GM12878 (cell line): ENCODE results near the gene KLHDC10. TPM values are rescaled to one million over a fixed set of nuclear protein-coding genes. Genes with fewer than 3 reads are reported as not detected.
"Not testable (repeated sequence)": the region's sequence is repeated elsewhere in the genome, so short reads cannot be mapped to it uniquely, and the experiment has no call there.

ENCODE experiments used
- ATAC-seq: fragments of 200-7000 bp; cut with Tn5 transposase; 3 replicates; pipeline ENCODE4 v1.9.1; 2020; ENCODE audit warnings: mild to moderate bottlenecking, moderate library complexity
- BruUV-seq: library from RNA; stranded (reverse); fragments of 400-500 nt; replicated peaks from 2 replicates; lab custom pipeline; 2021; lab: Mats Ljungman, UMichigan
- CTCF ChIA-PET: fragments of 300-600 bp; sonication (Branson Sonifier 250); formaldehyde crosslinking; extraction: SDS; loops from one replicate; lab custom pipeline; 2021; ENCODE audit warnings: inconsistent platforms; lab: Yijun Ruan, JAX
- POLR2A ChIA-PET: fragments of 350-600 bp; formaldehyde crosslinking; extraction: SDS; loops from one replicate; lab custom pipeline; 2021; ENCODE audit warnings: inconsistent platforms; lab: Charles Lee
- RAD21 ChIA-PET: fragments of 300-600 bp; sonication (Branson Sonifier 250); formaldehyde crosslinking; loops from one replicate; lab custom pipeline; 2023; ENCODE audit warnings: antibody characterized with exemption; ENCODE audit not compliant: unreplicated experiment; lab: Charles Lee
- SMC1A ChIA-PET: fragments of 300-600 bp; sonication (Branson Sonifier 250); formaldehyde crosslinking; loops from one replicate; lab custom pipeline; 2023; ENCODE audit not compliant: unreplicated experiment, uncharacterized antibody; lab: Charles Lee
- DNase-seq: peaks from one replicate; pipeline ENCODE4 v3.0.0-alpha.2; 2011; ENCODE audit warnings: low read depth, low spot score
- FAIRE-seq: peaks from 3 replicates; lab custom pipeline; 2011; peaks lifted over from hg19 to GRCh38; lab: Jason Lieb, UNC
- H2AFZ ChIP-seq: 2 replicates; pipeline ENCODE4 v1.6.0; 2011; ENCODE audit warnings: low read depth, low read length, control low read depth; ENCODE audit not compliant: control insufficient read depth
- H3K27ac ChIP-seq: 2 replicates; pipeline ENCODE4 v1.5.1; 2011; ENCODE audit warnings: control low read depth; ENCODE audit not compliant: control insufficient read depth, insufficient read depth
- H3K27me3 ChIP-seq, 2 experiments: replicated peaks in 1 of 2; 2 replicates each; pipeline versions ENCODE4 v1.6.0 to v1.6.1; 2011; ENCODE audit warnings: low read length in 1 of 2; ENCODE audit not compliant: control insufficient read depth in 2 of 2, insufficient read depth in 2 of 2
- H3K36me3 ChIP-seq, 2 experiments: 2 replicates each; pipeline ENCODE4 v1.5.1; 2011; ENCODE audit warnings: low read length in 1 of 2; ENCODE audit not compliant: control insufficient read depth in 2 of 2, insufficient read depth in 2 of 2
- H3K4me1 ChIP-seq: 2 replicates; pipeline ENCODE4 v1.6.1; 2011; ENCODE audit warnings: mild to moderate bottlenecking, low read length, moderate library complexity, mixed read lengths; ENCODE audit not compliant: control insufficient read depth, insufficient read depth
- H3K4me2 ChIP-seq: 2 replicates; pipeline ENCODE4 v1.6.0; 2011; ENCODE audit warnings: control low read depth; ENCODE audit not compliant: control insufficient read depth, insufficient read depth
- H3K4me3 ChIP-seq: fragments of 200-600 bp; sonication (generic); 2 replicates; pipeline ENCODE4 v1.5.1; 2016
- H3K79me2 ChIP-seq: 2 replicates; pipeline ENCODE4 v1.6.0; 2011; ENCODE audit warnings: low read length; ENCODE audit not compliant: control insufficient read depth, insufficient read depth
- H3K9ac ChIP-seq: 2 replicates; pipeline ENCODE4 v1.8.0; 2011; ENCODE audit warnings: low read length, control low read depth, mixed read lengths; ENCODE audit not compliant: control insufficient read depth, insufficient read depth
- H3K9me3 ChIP-seq: replicated peaks from 3 replicates; pipeline ENCODE4 v1.5.1; 2011; ENCODE audit warnings: mild to moderate bottlenecking, low read length; ENCODE audit not compliant: control insufficient read depth, insufficient read depth
- H4K20me1 ChIP-seq: 2 replicates; pipeline ENCODE4 v1.6.0; 2011; ENCODE audit not compliant: control insufficient read depth, insufficient read depth
- CHD4 ChIP-seq: fragments of 200-600 bp; sonication (generic); IDR thresholded peaks from 2 replicates; pipeline ENCODE4 v1.6.1; 2016; ENCODE audit warnings: mild to moderate bottlenecking
- ETV6 ChIP-seq, 2 experiments: fragments of 450-650 bp in 1 of 2; IDR thresholded peaks in 1 of 2; conservative IDR thresholded peaks in 1 of 2; 2 replicates each; pipeline ENCODE4 v1.6.1; 2014; ENCODE audit warnings: antibody characterized with exemption in 1 of 2, borderline replicate concordance in 1 of 2, low read depth in 1 of 2, mild to moderate bottlenecking in 1 of 2, moderate library complexity in 1 of 2
- PAX8 ChIP-seq: fragments of 450-650 bp; IDR thresholded peaks from 2 replicates; pipeline ENCODE4 v1.6.1; 2017; ENCODE audit warnings: mild to moderate bottlenecking, moderate library complexity
- SP1 ChIP-seq: IDR thresholded peaks from one replicate; pipeline ENCODE4 v1.6.1; 2011; ENCODE audit warnings: low read depth, low read length
- WRNIP1 ChIP-seq: IDR thresholded peaks from 2 replicates; pipeline ENCODE4 v1.6.1; 2011; ENCODE audit warnings: low read depth, low read length, improper control_type of control experiment, borderline replicate concordance
- ZNF274 ChIP-seq: IDR thresholded peaks from one replicate; pipeline ENCODE4 v1.8.0; 2011; ENCODE audit not compliant: insufficient read length, insufficient read depth
- ZNF384 ChIP-seq: IDR thresholded peaks from 2 replicates; pipeline ENCODE4 v1.6.1; 2012; ENCODE audit warnings: low read depth, mild to moderate bottlenecking, low read length, improper control_type of control experiment, borderline replicate concordance
- WGBS: methylation state at CpG from one replicate; pipeline ENCODE4 v1.1.6; 2016; ENCODE audit warnings: low lambda C conversion rate; ENCODE audit not compliant: insufficient replicate concordance, insufficient coverage; ENCODE audit errors: missing lambda C conversion rate; 5-methylcytosine and 5-hydroxymethylcytosine counted together
- in situ Hi-C: fragments of 300-500 bp; cut with MboI; formaldehyde crosslinking; loops from 9 replicates; pipeline ENCODE4 v1.14.3; 2018; ENCODE audit warnings: mixed read lengths
- intact Hi-C: fragments of 100-400 bp; cut with micrococcal nuclease; formaldehyde crosslinking; loops from one replicate; pipeline ENCODE4 v1.14.2; 2022; ENCODE audit not compliant: unreplicated experiment
- polyA plus RNA-seq, 11 experiments: library from polyadenylated mRNA; depleted of rRNA in 4 of 11; unstranded in 6 of 11; stranded (reverse) in 5 of 11; fragments of >200 nt; fragmentation: Nextera tagmentation in 4 of 11; fragmentation: Illumina TruSeq in 1 of 11; extraction: Ambion mirVana in 4 of 11; extraction: Trizol in 1 of 11; gene quantifications; 1 replicate in 1 of 11; 2 replicates in 10 of 11; pipeline versions ENCODE4 v1.2.1 to v1.2.3, GENCODE V29; 2011 to 2016; ENCODE audit warnings: inconsistent platforms in 2 of 11, missing spikeins in 2 of 11, low read depth in 1 of 11
- total RNA-seq, 4 experiments: library from RNA; depleted of rRNA in 3 of 4; stranded (reverse); fragments of >200 nt in 3 of 4; fragmentation: Illumina TruSeq in 1 of 4; extraction: Trizol in 1 of 4; gene quantifications; 2 replicates each; pipeline versions ENCODE4 v1.2.1 to v1.2.3, GENCODE V29; 2013 to 2021
- TF ChIP-seq, protein P1 (sequence below): fragments of 450-650 bp; IDR thresholded peaks from 2 replicates; pipeline ENCODE4 v1.6.1; 2017; ENCODE audit warnings: low read depth, mild to moderate bottlenecking, moderate library complexity

KLHDC10 gene
- total and polyA plus RNA-seq, 10 of the 15 experiments (the other 5 are each of a cell fraction or from before 2014, with no cell fraction given) = 2.9 to 20.6 (median 9.4) TPM

DNA sequence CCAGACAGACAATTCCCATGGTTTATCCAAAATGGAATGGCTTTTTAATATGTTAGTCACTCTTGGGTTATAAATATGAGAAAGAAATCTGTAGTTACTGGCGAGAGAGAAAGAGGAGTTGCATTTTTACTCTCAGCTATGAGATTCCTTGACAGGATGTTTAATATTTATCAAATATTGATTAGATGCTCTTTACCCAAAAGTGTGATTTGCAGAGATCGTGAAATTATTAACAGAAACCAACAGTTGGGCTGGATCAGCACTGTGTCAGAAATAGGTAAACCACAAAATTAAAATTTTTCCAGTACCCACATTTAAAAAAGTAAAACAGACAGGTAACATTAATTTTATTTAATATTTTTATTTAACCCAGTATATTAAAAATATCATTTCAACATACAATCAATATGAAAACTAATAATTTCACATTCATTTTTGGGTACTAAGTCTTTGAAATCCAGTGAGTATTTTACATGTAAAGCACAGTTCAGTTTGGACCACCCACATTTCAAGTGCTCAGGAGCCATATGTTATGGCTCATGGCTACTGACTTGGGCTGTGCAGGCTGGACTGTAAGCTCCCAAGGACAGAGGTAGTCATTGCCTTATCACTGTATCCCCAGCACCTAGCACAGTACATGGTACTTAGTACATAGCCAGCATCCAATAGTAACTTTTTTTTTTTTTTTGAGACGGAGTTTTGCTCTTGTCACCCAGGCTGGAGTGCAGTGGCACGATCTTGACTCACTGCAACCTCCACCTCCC is 42.5 kb downstream of the KLHDC10 start (continued):
- TF ChIP-seq ETV6 (conservative IDR thresholded peaks at IDR 0.05 in 1 of 2, IDR thresholded peaks at IDR 0.05 in 1 of 2; ENCODE audit: borderline replicate concordance in 1 of 2, low read depth in 1 of 2) (no peak), PAX8 (no peak), ZNF384 (no peak), CHD4 (no peak), ZNF274 (no peak), SP1 (no peak), WRNIP1 (no peak)
- TF ChIP-seq, protein P1, sequence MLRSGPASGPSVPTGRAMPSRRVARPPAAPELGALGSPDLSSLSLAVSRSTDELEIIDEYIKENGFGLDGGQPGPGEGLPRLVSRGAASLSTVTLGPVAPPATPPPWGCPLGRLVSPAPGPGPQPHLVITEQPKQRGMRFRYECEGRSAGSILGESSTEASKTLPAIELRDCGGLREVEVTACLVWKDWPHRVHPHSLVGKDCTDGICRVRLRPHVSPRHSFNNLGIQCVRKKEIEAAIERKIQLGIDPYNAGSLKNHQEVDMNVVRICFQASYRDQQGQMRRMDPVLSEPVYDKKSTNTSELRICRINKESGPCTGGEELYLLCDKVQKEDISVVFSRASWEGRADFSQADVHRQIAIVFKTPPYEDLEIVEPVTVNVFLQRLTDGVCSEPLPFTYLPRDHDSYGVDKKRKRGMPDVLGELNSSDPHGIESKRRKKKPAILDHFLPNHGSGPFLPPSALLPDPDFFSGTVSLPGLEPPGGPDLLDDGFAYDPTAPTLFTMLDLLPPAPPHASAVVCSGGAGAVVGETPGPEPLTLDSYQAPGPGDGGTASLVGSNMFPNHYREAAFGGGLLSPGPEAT = no peak

DNA sequence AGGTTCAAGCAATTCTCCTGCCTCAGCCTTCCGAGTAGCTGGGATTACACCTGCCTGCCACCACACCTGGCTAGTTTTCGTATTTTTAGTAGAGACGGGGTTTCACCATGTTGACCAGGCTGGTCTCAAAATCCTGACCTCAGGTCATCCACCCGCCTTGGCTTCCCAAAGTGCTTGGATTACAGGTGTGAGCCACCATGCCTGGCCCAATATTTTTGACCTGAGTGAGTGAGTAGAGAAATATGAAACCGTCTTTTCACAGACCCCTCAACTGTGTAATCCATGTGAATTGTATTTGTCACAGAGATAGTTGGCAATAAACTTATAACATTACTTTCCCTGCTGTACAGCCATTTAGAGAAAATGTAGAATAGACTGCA is 43.1 kb downstream of the KLHDC10 start:
- H3K4me1 ChIP-seq = peaks cover 32% of the 10 kb centered on the region
- ChIA-PET CTCF (interaction anchor here (1.5 to 2.2 kb wide), 2 partner anchors 17 to 42 kb away, joined by 6 to 8 read pairs; no protein-coding TSS in a partner anchor), SMC1A (interaction anchor here (1.3 to 2.2 kb wide), 2 partner anchors 11 to 40 kb away, joined by 4 to 5 read pairs; no protein-coding TSS in a partner anchor)
- H3K27me3 ChIP-seq, POLR2A ChIA-PET, H3K27ac ChIP-seq, DNase-seq, BruUV-seq, H3K4me3 ChIP-seq, H2AFZ ChIP-seq, H3K9me3 ChIP-seq, RAD21 ChIA-PET, H3K79me2 ChIP-seq, ATAC-seq, H3K9ac ChIP-seq, FAIRE-seq, in situ Hi-C loops, H4K20me1 ChIP-seq, H3K36me3 ChIP-seq, intact Hi-C loops: not testable (repeated sequence)
- WGBS = over 99% methylated on average over 4 of the region's 5 CpGs
- peak overlapping the region; percentile 73; the same call in 1 of the 2 replicates for H3K4me2 ChIP-seq
